AG09319 (cell line): Measurements from ENCODE around the gene HYAL1.
A peak's percentile ranks its signal among the peaks of the same experiment; 100 is the strongest.

Experiments
- DNase-seq: peaks from one replicate; pipeline ENCODE4 v3.0.0-alpha.2; 2010; ENCODE audit warnings: low read depth; ENCODE audit errors: extremely low read depth
- CTCF ChIP-seq: IDR thresholded peaks from 2 replicates; pipeline ENCODE4 v1.5.1; 2011; ENCODE audit warnings: low read depth, mild to moderate bottlenecking, inconsistent platforms, low read length, moderate library complexity

Gene HYAL1

GRCh38 chr3:50303013-50303815 is at the start of gene HYAL1:
HYAL1 (minus strand) TSS chr3:50303574; CDS start chr3:50302956, 618 bp downstream.
- TF ChIP-seq CTCF: no peak; the same call in 1 of the 2 replicates
- no peak for DNase-seq

DNA sequence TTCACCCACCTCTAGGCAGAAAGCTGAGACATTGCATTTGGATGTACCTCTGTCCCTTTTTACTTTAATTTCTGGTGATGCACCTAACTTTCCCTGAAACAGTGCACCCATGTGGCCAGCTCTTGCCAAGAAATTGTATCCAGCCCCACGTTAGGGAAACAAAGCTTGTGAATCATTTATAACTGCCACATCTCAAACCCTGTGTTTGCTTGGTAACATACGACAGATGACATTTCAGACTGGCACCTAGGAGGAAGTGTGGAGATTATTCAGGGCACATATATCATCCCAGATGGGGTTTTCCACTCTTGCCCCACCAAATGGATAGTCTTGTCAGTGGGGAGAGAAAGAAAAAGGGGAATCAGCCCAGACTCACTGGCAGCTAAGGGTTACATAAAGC is 49.4 kb upstream of the HYAL1 start:
- no peak for DNase-seq
- TF ChIP-seq CTCF: no peak; the same call in 1 of the 2 replicates

GRCh38 chr3:50351323-50351697 is 47.9 kb upstream of the HYAL1 start:
- TF ChIP-seq CTCF: no peak
- DNase-seq: no peak

DNA sequence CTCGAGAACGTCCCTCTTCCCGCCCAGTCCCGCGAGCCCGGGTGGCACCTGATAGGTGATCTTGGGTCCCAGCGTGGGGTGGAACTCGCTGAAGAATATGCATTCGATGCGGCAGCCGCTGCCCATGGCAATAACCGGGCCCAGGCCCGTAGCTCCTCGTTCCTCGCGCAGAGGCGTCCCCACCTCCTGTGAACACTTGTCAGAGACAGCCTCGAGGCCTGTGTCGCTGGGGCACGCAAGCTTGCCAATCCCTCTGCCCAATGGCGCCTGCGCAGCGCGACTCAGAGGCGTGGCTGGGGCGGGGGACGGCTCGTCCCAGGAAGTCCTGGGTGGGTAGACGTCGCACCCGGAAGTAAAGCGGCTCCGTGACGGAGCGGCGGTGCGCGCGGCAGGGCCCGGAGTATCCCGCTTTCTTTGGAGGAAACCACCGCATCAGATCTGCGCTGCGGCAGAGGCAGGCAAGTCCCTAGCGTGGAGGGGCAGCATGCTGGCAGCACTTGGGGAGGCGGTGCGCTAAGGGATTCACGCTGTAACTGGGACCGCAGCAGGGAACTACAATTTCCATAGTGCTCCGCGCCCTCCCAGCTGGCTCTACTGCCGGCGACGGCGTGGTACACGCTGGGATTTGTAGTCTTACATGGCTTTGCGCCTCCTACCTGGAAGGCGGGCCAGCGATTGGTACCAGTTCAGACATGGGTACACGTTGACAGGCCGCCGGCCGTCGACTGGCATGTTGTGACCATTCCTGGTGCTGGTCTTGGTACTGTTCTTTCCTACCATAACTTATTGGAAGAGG is 47.4 kb upstream of the HYAL1 start, which contains the start of the genes CYB561D2 and NPRL2:
CYB561D2 (plus strand) TSS at position 336 of the 796 bp plus-strand sequence. CDS start 572 bp downstream, outside the sequence.
NPRL2 (minus strand) TSS at position 249 of the 796 bp plus-strand sequence; CDS start at position 126, 123 bp downstream.
- no peak for TF ChIP-seq CTCF
- DNase-seq: peak; percentile 76

- no peak for DNase-seq
These were observed 46.8 kb upstream of the HYAL1 start for GRCh38 chr3:50350213-50350526.

DNA sequence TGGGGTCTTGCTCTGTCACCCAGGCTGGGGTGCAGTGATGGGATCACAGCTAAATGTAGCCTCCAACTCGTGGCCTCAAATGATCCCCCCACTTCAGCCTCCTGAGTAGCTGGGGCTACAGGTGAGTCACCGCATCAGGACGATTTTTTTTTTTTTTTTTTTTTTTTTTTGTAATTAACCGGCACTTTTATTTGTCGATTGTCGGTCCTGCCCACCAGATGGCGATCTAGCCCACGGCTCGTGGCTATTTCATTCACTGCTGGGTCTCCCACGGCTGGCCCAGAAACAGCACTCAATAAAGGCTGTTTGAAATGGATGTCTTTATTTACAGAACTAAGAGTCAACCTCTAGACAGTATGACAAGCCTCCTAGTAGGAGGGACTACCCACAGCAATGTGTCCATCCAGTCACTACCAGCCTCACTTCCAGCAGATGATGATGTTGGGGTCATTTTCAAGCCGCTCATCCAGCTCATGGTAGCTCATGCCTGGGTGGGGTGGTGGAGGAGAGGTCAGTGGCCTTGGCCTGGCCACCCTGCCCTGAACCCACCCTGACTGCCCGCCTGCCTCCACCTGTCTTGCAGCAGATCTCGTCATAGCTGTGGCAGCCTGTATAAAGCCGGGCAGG is 43.9 kb upstream of the HYAL1 start:
- TF ChIP-seq CTCF: peak; percentile 65
- peak; percentile 41 for DNase-seq

More at GRCh38 chr3:50350213-50350526, 46.8 kb upstream of the HYAL1 start:
- TF ChIP-seq CTCF: no peak
